NCI-H2171 treated with DMSO at 0.1 percent for 48 hours (cell line): Measurements from ENCODE around the gene ENOX1.

Experiments
- DNase-seq: peaks from one replicate; lab custom pipeline; 2025; lab: John Stamatoyannopoulos, UW

ENOX1 gene

DNA sequence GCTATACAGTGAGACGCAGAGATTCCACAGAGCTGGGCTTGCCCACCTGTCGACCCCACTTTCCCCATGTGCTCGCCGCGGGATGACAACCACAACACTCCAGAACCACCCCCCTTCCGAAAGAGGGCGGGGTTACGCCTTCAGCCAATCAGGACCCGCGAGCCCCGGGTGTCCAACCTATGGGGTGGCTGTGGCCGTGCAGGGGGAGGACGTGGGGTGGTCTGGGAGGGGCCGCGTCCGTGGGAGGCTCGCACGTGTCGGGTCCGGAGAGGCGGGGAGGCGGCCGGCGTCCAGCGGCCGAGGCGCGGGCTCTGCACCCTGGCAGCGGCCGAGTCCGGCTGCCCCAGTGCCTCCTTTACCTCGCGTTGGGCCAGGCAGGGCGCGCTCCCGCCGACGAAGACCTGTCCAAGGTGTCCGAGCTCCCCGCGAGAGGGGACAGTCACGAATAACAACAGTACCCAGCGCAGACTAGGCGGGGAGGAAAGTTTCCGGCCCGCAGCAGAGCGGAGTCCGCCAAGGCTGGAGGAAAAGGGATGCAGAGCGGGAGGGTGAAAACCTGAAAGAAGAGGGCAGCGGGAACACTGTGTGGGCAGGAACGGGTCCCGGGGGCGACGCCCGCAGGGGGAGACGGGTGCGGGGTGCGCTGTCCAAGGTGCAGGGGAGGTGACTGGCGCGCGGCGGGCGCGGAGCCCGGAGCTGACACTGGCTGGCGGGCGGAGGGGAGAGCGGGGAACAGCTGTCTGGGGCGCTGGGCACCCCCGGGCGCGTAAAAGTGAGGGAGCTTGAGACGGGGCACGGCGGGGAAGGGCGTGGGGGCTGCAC, 911 bp downstream of the ENOX1 start:
- DNase-seq: peak; percentile 75

DNA sequence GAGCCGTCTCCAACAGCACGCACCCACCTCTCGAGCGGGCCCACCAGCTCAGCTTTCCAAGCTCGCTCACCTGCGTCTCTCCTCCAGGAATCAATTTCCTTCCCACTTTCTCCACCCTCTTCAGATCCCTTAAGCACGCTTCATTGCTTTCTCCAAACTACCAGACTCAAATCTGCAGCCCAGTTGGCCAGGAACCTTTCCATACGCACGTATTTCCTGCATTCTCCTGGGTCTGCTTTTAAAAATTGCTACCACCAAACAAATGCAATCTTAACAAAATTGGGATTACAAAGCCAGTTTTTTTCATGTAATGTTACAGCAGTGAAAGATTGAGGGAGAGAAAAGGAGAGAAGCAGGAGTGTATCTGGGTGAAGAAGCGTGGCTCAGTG, 1.5 kb downstream of the ENOX1 start:
- peak; percentile 62 for DNase-seq

DNA sequence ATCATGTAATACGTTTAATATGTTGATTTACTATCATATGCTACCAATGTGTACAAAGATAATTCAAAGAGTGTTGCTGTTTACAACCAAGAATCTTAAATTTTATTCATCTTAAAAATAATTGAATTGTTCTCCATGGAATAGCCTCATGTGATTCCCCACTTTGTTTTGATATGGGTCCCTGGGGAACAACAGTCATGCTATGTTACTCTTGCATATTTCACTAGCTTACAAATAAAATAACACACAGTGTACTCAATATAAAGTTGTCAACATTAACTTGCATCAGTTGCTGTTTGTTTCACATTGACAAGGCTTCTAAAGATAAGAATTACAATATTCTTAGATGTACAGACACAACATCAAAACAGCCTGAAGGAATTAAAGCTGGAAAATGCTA, 2.3 kb downstream of the ENOX1 start:
- DNase-seq: peak; percentile 20

DNA sequence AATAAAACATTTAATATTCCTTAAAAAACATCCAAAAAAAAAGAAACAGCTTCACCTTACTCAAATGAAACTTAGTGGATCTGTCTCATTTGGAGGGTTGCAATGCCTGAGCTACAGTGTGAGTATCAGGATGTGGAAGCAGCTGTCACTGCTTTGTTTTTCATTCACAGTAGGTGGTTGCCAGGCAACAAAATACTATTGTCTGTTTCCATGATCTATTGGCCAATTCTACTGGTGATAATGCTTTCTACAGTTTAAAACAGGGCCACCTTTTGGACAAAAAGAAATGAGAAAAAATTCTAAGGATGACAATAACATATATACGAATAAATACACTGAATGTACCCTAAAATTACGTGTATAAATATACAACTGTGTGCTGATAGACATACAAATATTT, 3.0 kb downstream of the ENOX1 start:
- DNase-seq: peak; percentile 80

DNA sequence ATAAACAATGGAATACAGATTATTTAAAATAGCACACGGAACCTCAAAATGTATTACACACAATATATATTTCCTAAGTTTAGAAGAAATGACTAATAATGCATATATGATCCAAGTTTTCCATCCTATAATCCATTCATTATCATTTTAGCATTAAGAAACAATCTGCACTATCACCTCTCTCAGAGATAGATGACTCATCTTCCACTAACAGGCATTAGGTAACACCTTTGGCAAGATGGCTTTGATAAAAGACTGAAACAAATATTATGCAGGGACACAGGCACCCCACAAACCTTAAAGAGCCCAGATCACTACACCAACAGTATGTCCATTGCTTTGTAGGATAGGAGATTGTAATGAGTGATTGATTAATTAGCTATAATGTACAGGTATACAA, 4.1 kb downstream of the ENOX1 start:
- DNase-seq: peak; percentile 23

DNA sequence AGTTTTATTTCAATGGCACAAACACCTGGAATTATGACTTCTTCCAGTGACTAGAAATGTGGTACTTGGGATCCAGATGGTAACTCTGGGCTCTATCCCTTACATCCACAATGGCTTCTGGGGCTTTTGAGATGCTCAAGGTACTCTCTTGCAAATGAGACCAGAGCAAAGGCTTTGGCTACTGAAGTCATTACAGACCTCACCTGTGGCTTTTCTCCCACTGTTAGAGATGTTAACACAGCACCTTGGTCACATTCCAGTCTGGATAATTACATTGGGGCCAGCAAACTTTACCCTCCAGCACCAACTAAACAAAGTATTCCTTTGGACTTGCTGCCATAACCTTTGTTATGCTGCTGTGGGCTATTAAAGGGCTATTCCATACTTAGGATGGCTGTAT, 6.1 kb downstream of the ENOX1 start:
- DNase-seq: no peak

DNA sequence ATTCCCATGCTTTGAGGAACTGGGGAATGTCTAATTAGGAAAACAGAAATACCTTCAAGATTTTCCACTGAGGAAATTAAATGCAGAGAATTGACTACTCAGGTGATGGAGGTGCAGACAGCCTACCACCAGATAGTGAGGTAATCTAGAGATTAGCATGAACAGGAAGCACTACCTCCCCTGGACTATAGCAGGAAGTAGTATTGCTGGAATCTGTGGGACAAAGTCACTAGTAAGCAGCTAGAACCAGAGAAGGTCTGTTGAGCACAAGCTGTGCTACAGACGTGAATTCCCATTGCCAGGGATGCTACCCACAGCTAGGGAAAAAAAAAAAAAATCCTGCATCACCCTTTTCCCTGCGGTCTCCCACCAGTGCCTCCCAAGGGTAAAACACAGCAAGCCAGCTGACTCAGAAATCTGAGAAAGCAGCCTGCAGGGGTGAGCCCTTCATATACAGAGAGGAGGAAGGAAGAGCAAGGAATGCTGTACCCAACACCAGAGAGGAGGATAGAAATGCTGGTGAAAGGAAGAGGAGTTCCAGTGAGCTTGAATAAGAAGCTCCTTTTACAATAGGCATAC, 10.2 kb downstream of the ENOX1 start:
- DNase-seq: peak; percentile 70

DNA sequence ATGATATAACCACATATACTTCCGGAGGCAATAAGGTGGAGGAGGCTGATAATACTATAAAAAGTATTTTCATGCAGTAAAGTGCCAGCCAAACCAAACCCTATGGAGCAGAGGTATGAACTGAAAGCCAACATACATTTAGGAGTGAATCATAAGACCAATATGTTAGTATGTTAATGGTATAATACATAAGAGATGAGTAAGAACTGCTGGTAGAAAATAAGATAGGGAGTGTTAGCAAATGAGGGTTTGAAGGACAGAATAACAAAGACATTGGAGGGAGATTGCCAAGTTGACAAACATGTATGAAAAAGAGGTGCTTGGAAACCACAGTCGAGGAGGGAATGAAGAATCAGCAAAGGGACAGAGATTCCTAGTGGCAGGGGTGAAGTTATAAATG, 10.8 kb downstream of the ENOX1 start:
- DNase-seq: no peak

DNA sequence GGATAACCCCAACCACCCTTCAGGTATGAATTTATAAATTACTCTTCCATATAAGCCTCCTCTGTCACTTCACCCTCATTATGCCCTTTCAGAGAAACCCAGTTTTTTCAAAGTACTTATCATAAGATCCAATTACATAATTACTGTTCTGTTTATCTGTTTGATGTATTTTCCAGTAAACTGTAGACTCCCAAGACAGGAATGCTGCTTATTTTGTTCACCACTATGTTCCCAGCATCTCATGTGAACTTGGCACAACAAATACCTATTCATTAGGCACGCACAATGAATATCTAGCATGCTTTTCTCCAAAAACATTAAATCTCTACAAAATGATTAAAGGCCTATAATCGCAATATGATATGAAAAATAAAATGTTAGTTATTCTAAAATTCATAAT, 13.2 kb downstream of the ENOX1 start:
- DNase-seq: peak; percentile 14

DNA sequence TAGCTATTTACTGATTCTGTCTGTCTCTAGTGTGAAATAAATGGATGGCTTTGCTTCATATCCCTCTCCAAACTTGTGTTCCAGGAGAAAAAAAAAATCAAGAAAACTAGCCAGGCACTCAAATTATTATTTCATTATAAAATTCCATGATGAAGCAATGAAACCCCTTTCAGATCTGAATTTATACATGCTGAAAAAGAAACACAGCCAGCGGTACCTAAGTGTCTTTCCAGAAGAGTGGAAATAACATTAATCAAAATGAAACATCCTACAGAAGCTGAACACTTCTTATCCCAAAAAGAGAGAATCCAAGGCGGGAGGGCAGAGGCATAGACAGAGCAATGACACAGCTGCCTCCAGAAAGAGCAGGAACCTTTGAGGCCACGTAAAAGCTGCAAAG, 15.9 kb downstream of the ENOX1 start:
- no peak for DNase-seq

DNA sequence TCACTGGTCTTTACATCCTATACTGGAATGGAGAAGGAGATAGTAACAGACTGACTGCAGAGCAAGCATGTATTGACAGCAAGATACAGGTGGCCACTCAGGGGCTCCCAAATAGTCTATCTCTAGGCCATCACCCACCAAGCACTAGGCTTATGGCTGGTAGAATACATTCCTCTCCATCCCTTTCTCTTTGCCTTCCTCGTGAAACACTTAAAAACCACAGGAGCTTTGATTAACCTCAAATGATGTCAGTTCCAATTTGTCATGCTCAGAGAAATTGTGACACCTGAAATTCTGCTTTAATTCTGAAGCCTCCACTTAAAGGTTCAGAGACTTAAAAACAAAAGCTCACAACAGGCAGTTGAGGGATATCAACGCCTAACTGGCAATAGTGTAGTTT, 17.2 kb downstream of the ENOX1 start:
- DNase-seq: no peak

DNA sequence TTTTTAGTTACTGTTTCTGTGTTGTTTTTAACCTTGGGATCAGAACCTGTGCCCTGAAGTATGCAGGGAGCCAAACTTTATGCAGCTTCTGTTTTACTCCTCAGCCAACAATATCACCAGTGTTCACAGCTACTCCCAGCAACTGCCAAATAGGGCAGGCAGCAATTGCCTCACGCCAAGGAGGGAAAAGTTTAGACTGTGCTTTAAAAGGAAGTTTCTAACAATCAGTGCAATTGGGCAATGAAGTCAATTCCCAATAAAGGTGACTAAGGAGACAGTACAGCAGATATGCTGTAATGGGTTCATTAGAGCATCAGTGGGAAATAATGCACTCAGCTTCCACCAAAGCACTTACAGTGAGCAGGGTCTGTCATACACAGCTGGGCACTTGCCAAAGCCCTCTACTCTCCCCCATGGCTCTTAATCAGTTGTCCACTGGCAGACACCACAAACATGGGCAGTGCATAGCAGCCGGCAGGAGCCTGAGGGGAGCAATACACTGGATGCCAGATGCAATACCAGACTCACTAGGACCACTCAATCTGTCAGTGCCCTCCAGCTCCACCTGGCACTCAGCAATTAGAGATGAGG, 19.3 kb downstream of the ENOX1 start:
- DNase-seq: peak; percentile 84

DNA sequence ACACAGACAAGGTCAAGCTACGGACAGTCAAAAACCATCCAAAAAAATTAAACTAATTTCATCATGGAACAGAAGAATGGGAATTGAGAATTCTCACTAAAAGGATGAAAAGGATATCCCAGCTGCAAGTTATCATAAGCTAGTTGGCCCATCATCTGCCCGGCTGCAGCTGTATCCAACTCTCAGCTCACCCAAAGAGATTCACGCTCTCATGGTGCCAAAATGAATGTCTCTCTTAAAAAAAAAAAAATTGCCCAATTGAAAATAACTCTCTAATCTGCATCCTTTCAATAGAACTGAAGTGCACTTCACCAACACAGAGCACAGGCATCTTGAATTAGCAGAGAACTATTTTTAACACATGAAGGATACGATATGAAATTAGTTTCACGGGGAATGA, 20.0 kb downstream of the ENOX1 start:
- peak; percentile 5 for DNase-seq

DNA sequence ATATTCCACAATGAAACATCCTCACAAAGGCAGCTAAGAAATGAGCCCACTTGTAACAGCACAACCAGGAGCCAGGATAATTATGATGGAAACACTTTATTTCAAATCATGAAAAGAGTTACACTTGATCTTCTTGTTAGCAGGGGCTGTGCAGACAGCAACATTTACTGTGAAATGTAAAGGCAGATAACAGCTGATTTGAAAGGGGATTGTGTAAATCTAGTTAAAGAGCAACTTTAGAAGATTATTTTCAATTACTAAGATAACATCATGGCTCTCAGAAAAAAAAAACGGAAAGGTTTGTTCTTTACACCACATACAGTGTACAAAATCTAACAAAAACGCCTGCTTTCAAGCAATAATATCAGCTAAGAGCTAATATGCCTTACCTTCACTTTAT, 22.4 kb downstream of the ENOX1 start:
- DNase-seq: no peak

DNA sequence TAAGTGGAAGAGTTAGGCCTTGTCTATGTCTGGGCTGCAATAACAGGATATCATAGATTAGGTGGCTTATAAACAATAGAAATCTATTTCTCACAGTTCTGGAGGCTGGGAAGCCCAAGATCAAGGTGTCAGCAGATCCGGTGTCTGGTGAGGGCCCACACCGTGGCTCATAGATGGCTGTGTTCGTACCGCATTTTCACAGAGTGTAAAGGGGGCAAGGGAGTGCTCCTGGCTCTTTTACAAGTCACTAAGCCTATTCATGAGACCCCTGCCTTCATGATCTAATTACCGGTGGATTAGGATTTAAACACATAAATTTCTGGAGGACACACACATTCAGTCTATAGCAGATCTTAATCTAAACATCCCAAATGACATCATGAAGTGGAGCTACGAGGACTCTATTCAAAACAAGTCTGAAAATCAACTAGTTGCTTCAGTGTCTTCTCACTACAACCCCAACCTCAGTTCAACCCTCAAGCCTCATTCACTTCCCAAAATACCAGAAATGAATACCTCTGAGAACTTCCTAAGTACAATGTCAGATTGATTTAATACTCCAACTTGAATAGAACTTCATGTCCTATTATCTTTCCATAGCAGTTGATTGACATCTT, 23.5 kb downstream of the ENOX1 start:
- DNase-seq: no peak

DNA sequence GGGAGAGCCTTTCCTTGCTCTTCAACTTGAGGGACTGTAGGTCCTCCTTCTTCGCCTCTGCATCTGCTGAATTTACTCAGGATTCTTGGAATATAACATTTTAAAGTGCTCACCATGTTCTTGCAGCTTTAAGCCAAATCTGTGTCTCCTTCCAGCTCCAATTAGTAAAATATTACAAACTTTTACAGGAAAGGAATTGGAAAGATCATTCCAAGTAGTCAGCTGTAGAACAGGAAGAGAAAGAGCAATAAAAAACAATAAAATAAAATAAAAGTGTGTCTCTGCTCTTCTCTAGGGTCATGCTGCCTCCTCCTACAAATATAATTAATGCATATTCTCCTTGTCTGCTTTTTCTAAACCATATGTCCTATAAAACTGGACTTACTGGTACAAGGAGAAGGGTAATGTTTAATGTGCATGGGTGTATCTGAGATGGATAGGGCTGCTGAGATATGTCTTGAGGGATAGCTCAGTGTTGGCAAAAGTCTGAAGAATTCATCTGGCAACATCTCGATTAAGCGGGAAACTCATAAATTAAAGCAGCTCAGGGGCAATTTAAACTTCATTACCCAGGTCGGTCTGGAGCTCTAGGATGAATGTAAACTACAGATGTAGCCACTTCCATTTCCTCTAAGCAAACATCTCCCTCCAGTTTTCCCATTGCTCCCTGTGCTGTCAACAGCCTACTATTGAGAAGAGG, 25.0 kb downstream of the ENOX1 start:
- DNase-seq: no peak

DNA sequence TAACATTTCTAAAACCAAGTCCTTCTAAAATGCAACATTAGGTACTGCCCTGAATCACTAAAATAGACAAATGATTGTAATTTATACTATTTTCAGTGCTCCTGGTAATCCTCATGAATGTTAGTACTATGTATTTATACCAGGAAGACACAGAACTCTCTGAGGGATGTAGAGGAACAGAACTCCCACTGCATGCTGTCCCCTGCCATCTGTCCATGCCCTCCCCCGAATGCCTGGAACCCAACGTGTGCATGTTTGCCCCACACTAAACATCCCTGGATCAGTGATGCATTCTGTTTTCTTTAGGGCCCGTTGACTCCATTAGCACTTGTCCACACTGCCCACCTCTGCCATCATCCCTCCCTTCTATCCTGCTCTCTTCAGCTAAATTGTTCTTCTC, 26.5 kb downstream of the ENOX1 start:
- peak; percentile 53 for DNase-seq

DNA sequence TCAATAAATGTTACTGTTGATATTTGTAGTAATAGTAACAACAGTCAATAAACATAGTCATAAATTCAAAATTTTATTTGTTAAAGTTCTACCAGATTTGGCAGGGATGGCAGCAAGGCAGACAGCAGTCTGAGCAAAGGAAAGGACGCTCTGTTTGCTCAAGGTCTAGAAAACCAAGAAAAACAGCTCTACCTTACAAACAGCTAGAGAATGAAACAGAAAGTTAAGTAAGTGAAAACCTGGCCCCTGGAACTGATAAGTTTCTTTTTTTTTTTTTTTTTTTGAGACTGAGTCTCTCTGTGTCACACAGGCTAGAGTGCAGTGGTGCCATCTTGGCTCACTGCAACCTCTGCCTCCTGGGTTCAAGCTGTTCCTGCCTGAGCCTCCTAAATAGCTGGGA, 27.9 kb downstream of the ENOX1 start:
- no peak for DNase-seq

DNA sequence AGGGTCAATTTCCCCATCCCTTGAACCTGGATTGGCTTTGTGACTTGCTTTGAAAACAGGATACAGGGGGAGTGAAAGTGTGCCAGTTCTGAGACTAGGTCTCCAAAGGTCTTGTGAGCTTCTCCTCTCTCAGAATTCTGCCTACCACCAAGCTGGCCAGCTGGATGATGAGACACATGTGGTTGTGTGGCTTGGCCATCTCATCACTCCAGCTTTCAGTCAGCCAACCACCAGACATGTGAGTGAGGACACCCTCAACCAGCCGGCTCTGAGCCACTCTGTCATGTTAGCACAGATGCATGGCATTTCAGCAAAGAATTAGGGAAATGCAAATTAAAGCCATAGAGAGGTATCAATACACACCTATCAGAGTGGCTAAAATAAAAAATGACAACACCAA, 29.5 kb downstream of the ENOX1 start:
- no peak for DNase-seq

DNA sequence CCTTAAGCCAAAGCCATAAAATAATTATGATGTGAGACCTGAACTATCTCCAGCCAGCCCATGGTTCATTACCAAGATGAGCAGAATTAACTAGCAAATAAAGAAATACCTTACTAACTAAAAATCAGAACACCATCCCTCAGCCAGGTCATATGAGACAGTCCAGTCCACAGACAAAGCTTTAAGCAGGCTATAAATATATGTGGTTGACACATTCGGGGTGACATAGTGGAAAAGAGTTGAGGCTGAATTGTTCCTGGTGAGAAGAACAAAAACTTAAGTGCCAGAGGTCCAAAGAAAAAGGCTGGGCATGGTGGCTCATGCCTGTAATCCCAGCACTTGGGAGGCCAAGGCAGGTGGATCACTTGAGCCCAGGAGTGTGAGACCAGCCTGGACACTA, 30.9 kb downstream of the ENOX1 start:
- DNase-seq: no peak

DNA sequence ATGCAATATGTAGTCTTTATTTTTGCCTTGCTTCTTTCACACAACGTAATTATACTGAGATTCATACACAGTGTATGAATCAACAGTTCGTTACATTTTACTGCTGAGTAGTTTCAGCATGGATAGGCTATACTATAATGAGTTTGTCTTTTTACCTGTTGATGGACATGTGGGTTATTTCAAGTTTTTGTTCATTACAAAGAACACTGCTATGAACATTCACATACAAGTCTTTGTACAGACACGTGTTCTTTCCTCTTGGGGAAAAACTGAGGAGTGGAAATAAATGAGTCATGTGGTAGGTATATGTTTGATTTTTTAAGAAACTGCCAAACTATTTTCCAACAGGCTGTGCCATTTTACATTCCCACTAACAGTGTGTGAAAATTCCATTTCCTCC, 35.1 kb downstream of the ENOX1 start:
- no peak for DNase-seq

DNA sequence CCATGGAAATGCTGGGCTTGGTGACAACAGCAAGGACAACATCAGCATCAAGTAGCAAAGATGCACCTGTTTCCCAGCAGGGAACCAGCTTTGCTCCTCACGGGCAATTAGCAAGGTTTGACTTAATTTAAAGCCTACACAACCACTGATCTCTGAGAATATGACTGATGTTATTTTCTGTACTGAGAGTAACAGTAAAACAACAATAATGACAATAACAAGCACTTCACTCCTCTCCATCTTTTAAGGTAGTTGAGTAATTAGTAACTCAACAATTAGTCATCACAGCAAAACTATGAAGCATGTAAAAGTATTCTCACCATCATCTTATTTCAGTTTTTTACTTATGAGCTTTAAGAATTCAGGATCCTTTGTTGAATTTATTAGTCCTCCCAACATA, 37.3 kb downstream of the ENOX1 start:
- DNase-seq: peak; percentile 46
